Neural cell (in vitro differentiated cells): Measurements from ENCODE around the gene SRRM5.

Experiments used
- CTCF ChIP-seq: fragments of 450-650 bp; IDR thresholded peaks from 2 replicates; pipeline ENCODE4 v1.5.1; 2014; ENCODE audit warnings: antibody characterized with exemption, mild to moderate bottlenecking, moderate library complexity; ENCODE audit not compliant: poor library complexity, severe bottlenecking
- EP300 ChIP-seq: fragments of 450-650 bp; conservative IDR thresholded peaks from 2 replicates; pipeline ENCODE4 v1.6.1; 2014; ENCODE audit warnings: antibody characterized with exemption, mild to moderate bottlenecking, moderate library complexity; ENCODE audit not compliant: poor library complexity, severe bottlenecking
- EZH2 ChIP-seq: fragments of 200-600, 300-800 bp; shearing (Covaris generic), sonication (generic); IDR thresholded peaks from 2 replicates; pipeline ENCODE4 v1.6.1; 2014; ENCODE audit warnings: antibody characterized with exemption, low read length, borderline replicate concordance, mild to moderate bottlenecking; ENCODE audit not compliant: insufficient read depth, poor library complexity, severe bottlenecking
- POLR2AphosphoS5 ChIP-seq: IDR thresholded peaks from 2 replicates; pipeline ENCODE4 v1.6.1; 2012
- RAD21 ChIP-seq: fragments of 450-650 bp; conservative IDR thresholded peaks from 2 replicates; pipeline ENCODE4 v1.6.1; 2014; ENCODE audit warnings: antibody characterized with exemption, mild to moderate bottlenecking, moderate library complexity
- REST ChIP-seq: IDR thresholded peaks from 2 replicates; pipeline ENCODE4 v1.6.1; 2012; ENCODE audit warnings: borderline replicate concordance
- SMC3 ChIP-seq: fragments of 450-650 bp; conservative IDR thresholded peaks from 2 replicates; pipeline ENCODE4 v1.6.1; 2014; ENCODE audit warnings: antibody characterized with exemption, mild to moderate bottlenecking, moderate library complexity; ENCODE audit not compliant: poor library complexity
- TAF1 ChIP-seq: IDR thresholded peaks from 2 replicates; pipeline ENCODE4 v1.6.1; 2012; ENCODE audit warnings: low read depth

GRCh38 chr19:43628646-43629326, 16.9 kb downstream of the SRRM5 start:
- TF ChIP-seq EZH2 (no peak), CTCF (no peak), REST (no peak), RAD21 (no peak), EP300 (no peak), TAF1 (no peak), SMC3 (no peak), POLR2AphosphoS5 (no peak)
